K562 (cell line): ENCODE measurements around the gene LGALS8. TPM values are rescaled to one million over a fixed set of nuclear protein-coding genes. Genes with fewer than 3 reads are reported as not detected.

Experiments
- ATAC-seq: fragments of 200-7000 bp; cut with Tn5 transposase; 3 replicates; pipeline ENCODE4 v1.9.1; 2020; ENCODE audit warnings: moderate library complexity
- BruUV-seq: library from RNA; stranded (reverse); fragments of 400-500 nt; replicated peaks from 2 replicates; lab custom pipeline; 2021; lab: Mats Ljungman, UMichigan
- CTCF ChIA-PET: fragments of 300-600 bp; formaldehyde crosslinking; extraction: SDS; loops from one replicate; lab custom pipeline; 2021; ENCODE audit warnings: low intra/inter-chr PET ratio; lab: Yijun Ruan, JAX
- POLR2A ChIA-PET: fragments of 300-600, 350-650 bp; sonication (Branson Sonifier 250); formaldehyde crosslinking; extraction: SDS; loops from one replicate; lab custom pipeline; 2021; ENCODE audit warnings: antibody characterized with exemption, inconsistent platforms; lab: Yijun Ruan, JAX
- DNase-seq, 4 experiments: peaks; one replicate each; pipeline versions ENCODE4 v3.0.0 to v3.0.0-alpha.2; 2011 to 2018; ENCODE audit warnings: low spot score in 3 of 4, mixed read lengths in 3 of 4; ENCODE audit errors: extremely low read depth in 1 of 4
- FAIRE-seq: peaks from 2 replicates; lab custom pipeline; 2011; peaks lifted over from hg19 to GRCh38; lab: Jason Lieb, UNC
- H2AFZ ChIP-seq: 2 replicates; pipeline ENCODE4 v1.6.0; 2011; ENCODE audit warnings: low read depth, low read length, control low read depth, inconsistent platforms
- H3K27ac ChIP-seq: fragments of 200-600 bp; 3 replicates; pipeline ENCODE4 v1.8.0; 2011; ENCODE audit warnings: low read depth, mild to moderate bottlenecking, control low read depth, inconsistent platforms, low read length, moderate library complexity, mixed read lengths; ENCODE audit errors: extremely low read depth
- H3K27me3 ChIP-seq, 2 experiments: fragments of 300-600 bp in 1 of 2; 2 replicates in 1 of 2; 3 replicates in 1 of 2; pipeline versions ENCODE4 v1.6.0 to v1.8.0; 2011; ENCODE audit warnings: inconsistent platforms in 2 of 2, low read length in 2 of 2, mild to moderate bottlenecking in 1 of 2, mixed read lengths in 1 of 2, moderate library complexity in 1 of 2; ENCODE audit not compliant: control insufficient read depth in 2 of 2, insufficient read depth in 2 of 2
- H3K36me3 ChIP-seq: fragments of 300-600 bp; 3 replicates; pipeline ENCODE4 v1.8.0; 2011; ENCODE audit warnings: mild to moderate bottlenecking, low read length, inconsistent platforms; ENCODE audit not compliant: control insufficient read depth, insufficient read depth
- H3K4me1 ChIP-seq, 2 experiments: fragments of 200-600 bp in 1 of 2; replicated peaks in 1 of 2; 2 replicates in 1 of 2; 3 replicates in 1 of 2; pipeline versions ENCODE4 v1.5.1 to v1.8.0; 2011; ENCODE audit warnings: inconsistent platforms in 2 of 2, low read length in 2 of 2, mild to moderate bottlenecking in 1 of 2, mixed read lengths in 1 of 2, moderate library complexity in 1 of 2; ENCODE audit not compliant: control insufficient read depth in 2 of 2, insufficient read depth in 2 of 2
- H3K4me2 ChIP-seq: 2 replicates; pipeline ENCODE4 v1.6.1; 2011; ENCODE audit warnings: low read length, control low read depth, inconsistent platforms, mixed read lengths; ENCODE audit not compliant: insufficient read depth
- H3K4me3 ChIP-seq: fragments of 200-600 bp; sonication (generic), shearing (Covaris generic); 2 replicates; pipeline ENCODE4 v1.5.1; 2016; ENCODE audit warnings: control low read depth, inconsistent platforms
- H3K79me2 ChIP-seq: fragments of 200-600 bp; 3 replicates; pipeline ENCODE4 v1.8.0; 2011; ENCODE audit warnings: low read length, inconsistent platforms; ENCODE audit not compliant: control insufficient read depth, insufficient read depth
- H3K9ac ChIP-seq, 2 experiments: 2 replicates each; pipeline versions ENCODE4 v1.6.0 to v1.6.1; 2011; ENCODE audit warnings: low read depth in 2 of 2, low read length in 2 of 2, control low read depth in 1 of 2, inconsistent platforms in 1 of 2, mild to moderate bottlenecking in 1 of 2, mixed read lengths in 1 of 2; ENCODE audit not compliant: insufficient read depth in 1 of 2
- H3K9me1 ChIP-seq: one replicate; pipeline ENCODE4 v1.6.0; 2011; ENCODE audit warnings: inconsistent platforms, mild to moderate bottlenecking, low read length, moderate library complexity; ENCODE audit not compliant: control insufficient read depth, insufficient read depth
- H3K9me3 ChIP-seq: replicated peaks from 2 replicates; pipeline ENCODE4 v1.5.1; 2011; ENCODE audit warnings: low read depth, low read length, inconsistent platforms; ENCODE audit not compliant: control insufficient read depth, insufficient read depth
- H4K20me1 ChIP-seq: replicated peaks from 2 replicates; pipeline ENCODE4 v1.6.1; 2011; ENCODE audit warnings: low read length, inconsistent platforms, mixed read lengths; ENCODE audit not compliant: control insufficient read depth, insufficient read depth
- CBX5 ChIP-seq: IDR thresholded peaks from 2 replicates; pipeline ENCODE4 v1.6.1; 2014; ENCODE audit warnings: low read depth, borderline replicate concordance
- CEBPB ChIP-seq: fragments of 450-650 bp; IDR thresholded peaks from 2 replicates; pipeline ENCODE4 v1.6.1; 2016; ENCODE audit warnings: missing genetic modification characterization, missing compliant biosample characterization
- SRSF7 ChIP-seq: fragments of 200-400 bp; formaldehyde crosslinking; optimal IDR thresholded peaks from 2 replicates; pipeline ENCODE3; 2017; ENCODE audit warnings: mild to moderate bottlenecking, low read depth, low read length
- ZNF589 ChIP-seq: fragments of 200-800 bp; sonication (Bioruptor generic); IDR thresholded peaks from 2 replicates; pipeline ENCODE4 v1.6.1; 2016; ENCODE audit warnings: low read depth, missing genetic modification characterization, missing compliant biosample characterization
- WGBS: fragments of 100-300 bp; shearing (Covaris generic); methylation state at CpG from one replicate; pipeline ENCODE4 v1.1.6; 2016; ENCODE audit warnings: low coverage, mixed read lengths; ENCODE audit not compliant: insufficient coverage; ENCODE audit errors: missing lambda C conversion rate; 5-methylcytosine and 5-hydroxymethylcytosine counted together
- in situ Hi-C: fragments of 300-500 bp; cut with MboI; formaldehyde crosslinking; loops from 4 replicates; pipeline ENCODE4 v1.15.0; 2018; ENCODE audit warnings: inconsistent platforms, mixed read lengths
- intact Hi-C: fragments of 100-400 bp; cut with micrococcal nuclease; formaldehyde crosslinking; loops from 2 replicates; pipeline ENCODE4 v1.14.2; 2022
- polyA plus RNA-seq, 8 experiments: library from polyadenylated mRNA; depleted of rRNA in 4 of 8; stranded (reverse) in 5 of 8; unstranded in 3 of 8; fragments of >200 nt; fragmentation: Nextera tagmentation in 2 of 8; fragmentation: Illumina TruSeq in 1 of 8; extraction: Ambion mirVana in 2 of 8; extraction: Trizol in 1 of 8; gene quantifications; 2 replicates each; pipeline versions ENCODE4 v1.2.1 to v1.2.3, GENCODE V29; 2011 to 2014; ENCODE audit warnings: inconsistent platforms in 1 of 8, missing spikeins in 1 of 8
- total RNA-seq, 7 experiments: library from RNA; depleted of rRNA in 6 of 7; stranded (reverse); fragments of >200 nt in 6 of 7; fragmentation: Illumina TruSeq in 2 of 7; extraction: Trizol in 2 of 7; gene quantifications; 2 replicates each; pipeline versions ENCODE4 v1.2.1 to v1.2.3, GENCODE V29; 2011 to 2021; ENCODE audit warnings: low replicate concordance in 1 of 7

Gene LGALS8
- total and polyA plus RNA-seq, 9 of the 15 experiments (the other 6 are each of a cell fraction or from before 2014, with no cell fraction given) = 57.4 to 87.7 (median 70.3) TPM

DNA sequence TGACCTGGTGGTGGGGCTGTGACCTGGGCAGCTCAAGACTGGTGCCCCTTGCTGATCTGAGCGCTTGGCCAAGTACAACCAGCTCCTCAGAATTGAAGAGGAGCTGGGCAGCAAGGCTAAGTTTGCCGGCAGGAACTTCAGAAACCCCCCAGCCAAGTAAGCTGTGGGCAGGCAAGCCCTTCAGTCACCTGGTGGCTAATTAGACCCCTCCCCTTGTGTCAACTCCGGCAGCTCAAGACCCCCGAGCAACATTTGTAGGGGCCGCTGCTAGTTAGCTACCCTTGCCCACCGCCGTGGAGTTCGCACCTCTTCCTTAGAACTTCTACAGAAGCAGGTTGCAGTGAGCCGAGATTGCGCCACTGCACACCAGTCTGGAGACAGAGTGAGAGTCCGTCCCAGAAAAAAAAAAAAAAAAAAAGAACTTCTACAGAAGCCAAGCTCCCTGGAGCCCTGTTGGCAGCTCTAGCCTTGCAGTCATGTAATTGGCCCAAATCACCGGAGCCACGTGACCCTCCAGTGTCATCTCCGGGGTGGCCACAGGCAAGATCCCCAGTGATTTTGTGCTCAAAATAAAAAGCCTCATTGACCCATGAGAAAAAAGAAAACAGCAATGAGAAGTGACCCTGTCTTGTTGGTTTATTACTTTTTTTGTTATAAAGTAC, 39.3 kb upstream of the LGALS8 start:
- Histone ChIP-seq H3K9ac (no peak overlapping the region), H3K79me2 (no peaks in the 10 kb centered on the region), H3K9me3 (no peaks in the 10 kb centered on the region), H4K20me1 (no peaks in the 10 kb centered on the region), H3K4me1 (no peaks in the 10 kb centered on the region; a peak in 2 of 5 replicates), H3K27me3 (no peaks in the 10 kb centered on the region), H2AFZ (no peak overlapping the region), H3K9me1 (no peaks in the 10 kb centered on the region), H3K4me2 (no peak overlapping the region), H3K27ac (no peak overlapping the region), H3K4me3 (no peak overlapping the region), H3K36me3 (peaks cover 22% of the 10 kb centered on the region; the same call in 1 of the 3 replicates)
- 67% methylated on average over 14 of the region's 14 CpGs for WGBS
- no TSS peak for BruUV-seq
- in situ Hi-C loops (loop anchor here (25.0 kb wide), 1 partner anchor 903 kb away; no protein-coding TSS in a partner anchor), intact Hi-C loops (no loop called here)
- FAIRE-seq (no peak), DNase-seq (no peak), ATAC-seq (no peak)
- TF ChIP-seq ZNF589 (CRISPR knock-in tag) (no peak), CBX5 (no peak), CEBPB (tag) (no peak), SRSF7 (no peak)
- CTCF ChIA-PET = no interaction called here
- POLR2A ChIA-PET = interaction anchor here (0.9 to 1.5 kb wide), 4 partner anchors 11 to 157 kb away, joined by 3 to 8 read pairs (median 6); no protein-coding TSS in a partner anchor
